Midbrain (tissue), 1 donor: ENCODE data around the gene ALKBH1.
A peak's percentile ranks its signal among the peaks of the same experiment; 100 is the strongest.
"Not testable (repeated sequence)": the region's sequence is repeated elsewhere in the genome, so short reads cannot be mapped to it uniquely, and the experiment has no call there.

Experiments used
- DNase-seq: peaks from one replicate; lab custom pipeline; 2025; lab: John Stamatoyannopoulos, UW

The ALKBH1 gene

GRCh38 chr14:77673193-77673592 is 34.6 kb downstream of the ALKBH1 start:
- no peak for DNase-seq

- no peak for DNase-seq
Observed at GRCh38 chr14:77667331-77667730, 40.5 kb downstream of the ALKBH1 start.

GRCh38 chr14:77663293-77663692 is 44.5 kb downstream of the ALKBH1 start:
- no peak for DNase-seq

GRCh38 chr14:77661562-77661961 is 46.3 kb downstream of the ALKBH1 start:
- not testable (repeated sequence) for DNase-seq

GRCh38 chr14:77660754-77661153 is 47.1 kb downstream of the ALKBH1 start:
- DNase-seq: no peak

- no peak for DNase-seq
Observed at GRCh38 chr14:77659831-77660230, 48.0 kb downstream of the ALKBH1 start.

GRCh38 chr14:77657280-77657679 is 50.5 kb downstream of the ALKBH1 start:
- no peak for DNase-seq

GRCh38 chr14:77654001-77654441 is 53.8 kb downstream of the ALKBH1 start:
- DNase-seq: no peak

- DNase-seq: no peak
Observed at GRCh38 chr14:77649326-77649725, 58.5 kb downstream of the ALKBH1 start.

- DNase-seq: no peak
Observed at GRCh38 chr14:77648520-77649200, 59.2 kb downstream of the ALKBH1 start.

GRCh38 chr14:77647853-77648252 is 60.0 kb downstream of the ALKBH1 start:
- DNase-seq: no peak

GRCh38 chr14:77646907-77647306 is 60.9 kb downstream of the ALKBH1 start:
- no peak for DNase-seq

- no peak for DNase-seq
Observed at GRCh38 chr14:77645520-77646230, 62.1 kb downstream of the ALKBH1 start.

- no peak for DNase-seq
Observed at GRCh38 chr14:77642407-77642806, 65.4 kb downstream of the ALKBH1 start.

- peak; percentile 58 for DNase-seq
Observed at GRCh38 chr14:77641534-77642341, 66.1 kb downstream of the ALKBH1 start.

- no peak for DNase-seq
Observed at GRCh38 chr14:77640756-77641533, 66.9 kb downstream of the ALKBH1 start.

GRCh38 chr14:77638771-77639171 is 69.1 kb downstream of the ALKBH1 start:
- DNase-seq: no peak

GRCh38 chr14:77635869-77636268 is 72.0 kb downstream of the ALKBH1 start:
- DNase-seq: not testable (repeated sequence)

GRCh38 chr14:77635466-77635865 is 72.4 kb downstream of the ALKBH1 start:
- not testable (repeated sequence) for DNase-seq

GRCh38 chr14:77630111-77630510 is 77.7 kb downstream of the ALKBH1 start:
- no peak for DNase-seq

- DNase-seq: no peak
Observed at GRCh38 chr14:77625360-77625759, 82.5 kb downstream of the ALKBH1 start.

GRCh38 chr14:77623201-77623600 is 84.6 kb downstream of the ALKBH1 start:
- DNase-seq: no peak
